Activated T-helper 9 cell treated with anti-CD3 and anti-CD28 coated beads, Interleukin-2, amount 50 U/mL, for 16 hours (primary cell): ENCODE data around the gene TEKTIP1.

ENCODE experiments used
- DNase-seq: peaks from one replicate; pipeline ENCODE4 v3.0.0-alpha.2; 2020; ENCODE audit warnings: low read depth

TEKTIP1 gene

GRCh38 chr19:3538965-3539755, at the start of gene TEKTIP1:
TSS of gene TEKTIP1 (plus strand) at chr19:3539174. CDS start at chr19:3539178, 4 bp downstream.
- no peak for DNase-seq

GRCh38 chr19:3491396-3492119, 47.4 kb upstream of the TEKTIP1 start:
- DNase-seq: no peak

- DNase-seq: no peak
Observed at GRCh38 chr19:3492131-3492839, 46.7 kb upstream of the TEKTIP1 start.

GRCh38 chr19:3492919-3493318, 46.1 kb upstream of the TEKTIP1 start:
- DNase-seq: no peak

GRCh38 chr19:3493651-3494050, 45.3 kb upstream of the TEKTIP1 start:
- DNase-seq: no peak

- DNase-seq: no peak
Observed at GRCh38 chr19:3494051-3494450, 44.9 kb upstream of the TEKTIP1 start.

GRCh38 chr19:3494559-3494958, 44.4 kb upstream of the TEKTIP1 start:
- DNase-seq: peak; percentile 44

GRCh38 chr19:3496392-3497273, 42.3 kb upstream of the TEKTIP1 start:
- no peak for DNase-seq

GRCh38 chr19:3497757-3498520, 41.0 kb upstream of the TEKTIP1 start:
- no peak for DNase-seq

GRCh38 chr19:3499738-3500428, 39.1 kb upstream of the TEKTIP1 start:
- no peak for DNase-seq

- DNase-seq: peak; percentile 89
Observed at GRCh38 chr19:3500429-3501101, 38.4 kb upstream of the TEKTIP1 start, which contains the start of gene DOHH. TSS of gene DOHH (minus strand) at chr19:3500674. CDS start at chr19:3496814, 3,860 bp downstream.

- no peak for DNase-seq
Observed at GRCh38 chr19:3501780-3502179, 37.2 kb upstream of the TEKTIP1 start.

GRCh38 chr19:3503036-3503572, 35.9 kb upstream of the TEKTIP1 start:
- DNase-seq: no peak

- DNase-seq: no peak
Observed at GRCh38 chr19:3504735-3505134, 34.2 kb upstream of the TEKTIP1 start.

- DNase-seq: peak; percentile 100
Observed at GRCh38 chr19:3505598-3506383, 33.2 kb upstream of the TEKTIP1 start, which contains the start of gene FZR1. TSS of gene FZR1 (plus strand) at chr19:3506311. CDS start at chr19:3522990, 16,679 bp downstream.

GRCh38 chr19:3506384-3507340, 32.3 kb upstream of the TEKTIP1 start:
- DNase-seq: no peak
